HepG2 (cell line): ENCODE data around the gene CCDC142. TPM values are rescaled to one million over a fixed set of nuclear protein-coding genes. Genes with fewer than 3 reads are reported as not detected.

ENCODE experiments used
- DPF2 ChIP-seq: sonication (generic); formaldehyde crosslinking; IDR thresholded peaks from 2 replicates; pipeline ENCODE4 v1.4.0; 2020; ENCODE audit warnings: mild to moderate bottlenecking, low read depth, missing genetic modification reagents, borderline replicate concordance
- ESRRA ChIP-seq: sonication (generic); formaldehyde crosslinking; IDR thresholded peaks from 2 replicates; pipeline ENCODE4 v1.5.1; 2020; ENCODE audit warnings: mild to moderate bottlenecking, low read depth, missing genetic modification reagents
- GTF2F1 ChIP-seq: fragments of 150-350 bp; IDR thresholded peaks from 2 replicates; pipeline ENCODE4 v1.6.1; 2014; ENCODE audit warnings: low read length
- HNRNPLL ChIP-seq: fragments of 200-400 bp; formaldehyde crosslinking; IDR thresholded peaks from 2 replicates; pipeline ENCODE4 v1.6.1; 2017; ENCODE audit warnings: mild to moderate bottlenecking, low read depth, low read length; ENCODE audit not compliant: poor library complexity, severe bottlenecking
- RBAK ChIP-seq: sonication (generic); formaldehyde crosslinking; IDR thresholded peaks from 2 replicates; pipeline ENCODE4 v1.5.1; 2020; ENCODE audit warnings: mild to moderate bottlenecking, missing genetic modification reagents
- TAF15 ChIP-seq: fragments of 200-400 bp; formaldehyde crosslinking; IDR thresholded peaks from one replicate; pipeline ENCODE4 v1.6.1; 2018; ENCODE audit warnings: mild to moderate bottlenecking, low read depth, low read length; ENCODE audit not compliant: poor library complexity, severe bottlenecking
- ZBTB7B ChIP-seq: sonication (generic); formaldehyde crosslinking; IDR thresholded peaks from 2 replicates; pipeline ENCODE4 v1.4.0; 2020; ENCODE audit warnings: missing genetic modification reagents
- ZNF12 ChIP-seq: sonication (generic); formaldehyde crosslinking; IDR thresholded peaks from 2 replicates; pipeline ENCODE4 v1.5.0; 2020; ENCODE audit warnings: missing genetic modification reagents
- ZNF232 ChIP-seq: sonication (generic); formaldehyde crosslinking; IDR thresholded peaks from 2 replicates; pipeline ENCODE4 v1.4.0; 2020; ENCODE audit warnings: missing genetic modification reagents, borderline replicate concordance
- ZNF451 ChIP-seq: sonication (generic); formaldehyde crosslinking; IDR thresholded peaks from 2 replicates; pipeline ENCODE4 v1.5.0; 2020; ENCODE audit warnings: mild to moderate bottlenecking, missing genetic modification reagents
- ZNF530 ChIP-seq: sonication (generic); formaldehyde crosslinking; IDR thresholded peaks from 2 replicates; pipeline ENCODE4 v1.5.0; 2020; ENCODE audit warnings: low read depth, mild to moderate bottlenecking, missing genetic modification reagents
- ZNF567 ChIP-seq: sonication (generic); formaldehyde crosslinking; IDR thresholded peaks from 2 replicates; pipeline ENCODE4 v1.8.1; 2023; ENCODE audit warnings: mild to moderate bottlenecking, missing genetic modification reagents, borderline replicate concordance
- ZNF709 ChIP-seq: sonication (generic); formaldehyde crosslinking; IDR thresholded peaks from 2 replicates; pipeline ENCODE4 v1.5.0; 2020; ENCODE audit warnings: mild to moderate bottlenecking, missing genetic modification reagents
- ZNF747 ChIP-seq: sonication (generic); formaldehyde crosslinking; IDR thresholded peaks from 2 replicates; pipeline ENCODE4 v1.8.1; 2023; ENCODE audit warnings: missing genetic modification reagents, mild to moderate bottlenecking, borderline replicate concordance
- ZNF780A ChIP-seq: sonication (generic); formaldehyde crosslinking; IDR thresholded peaks from 2 replicates; pipeline ENCODE4 v1.8.0; 2022; ENCODE audit warnings: mild to moderate bottlenecking, missing genetic modification reagents, moderate library complexity
- polyA plus RNA-seq, 8 experiments: library from polyadenylated mRNA; depleted of rRNA in 3 of 8; stranded (reverse) in 7 of 8; unstranded in 1 of 8; fragments of >200 nt; fragmentation: Illumina TruSeq in 4 of 8; extraction: Trizol in 4 of 8; gene quantifications; 2 replicates each; pipeline versions ENCODE4 v1.2.1 to v1.2.3, GENCODE V29; 2011 to 2016; ENCODE audit warnings: low read depth in 4 of 8, missing spikeins in 1 of 8, mixed read lengths in 1 of 8; ENCODE audit not compliant: insufficient read depth in 1 of 8
- total RNA-seq, 5 experiments: library from RNA; depleted of rRNA; stranded (reverse); fragments of >200 nt; fragmentation: Illumina TruSeq; extraction: Trizol; gene quantifications; 2 replicates each; pipeline ENCODE4 v1.2.3, GENCODE V29; 2016; ENCODE audit warnings: low read depth in 1 of 5
- TF ChIP-seq, protein P1 (sequence below): IDR thresholded peaks from 2 replicates; pipeline ENCODE4 v1.4.0; 2020; ENCODE audit warnings: mild to moderate bottlenecking, missing genetic modification reagents
- TF ChIP-seq, protein P2 (sequence below): sonication (generic); formaldehyde crosslinking; IDR thresholded peaks from 2 replicates; pipeline ENCODE4 v1.8.0; 2022; ENCODE audit warnings: missing genetic modification reagents, mild to moderate bottlenecking, inconsistent platforms, borderline replicate concordance
- TF ChIP-seq, protein P3 (sequence below): sonication (generic); formaldehyde crosslinking; IDR thresholded peaks from 2 replicates; pipeline ENCODE4; 2020; ENCODE audit warnings: missing genetic modification reagents, mild to moderate bottlenecking, borderline replicate concordance
- TF ChIP-seq, protein P4 (sequence below): sonication (generic); formaldehyde crosslinking; conservative IDR thresholded peaks from 2 replicates; pipeline ENCODE4 v1.4.0; 2020; ENCODE audit warnings: missing genetic modification reagents

Gene CCDC142
- total and polyA plus RNA-seq, 2 of the 13 experiments (the other 11 are each of a cell fraction or from before 2014, with no cell fraction given), result 14.7 to 30.4 TPM

DNA sequence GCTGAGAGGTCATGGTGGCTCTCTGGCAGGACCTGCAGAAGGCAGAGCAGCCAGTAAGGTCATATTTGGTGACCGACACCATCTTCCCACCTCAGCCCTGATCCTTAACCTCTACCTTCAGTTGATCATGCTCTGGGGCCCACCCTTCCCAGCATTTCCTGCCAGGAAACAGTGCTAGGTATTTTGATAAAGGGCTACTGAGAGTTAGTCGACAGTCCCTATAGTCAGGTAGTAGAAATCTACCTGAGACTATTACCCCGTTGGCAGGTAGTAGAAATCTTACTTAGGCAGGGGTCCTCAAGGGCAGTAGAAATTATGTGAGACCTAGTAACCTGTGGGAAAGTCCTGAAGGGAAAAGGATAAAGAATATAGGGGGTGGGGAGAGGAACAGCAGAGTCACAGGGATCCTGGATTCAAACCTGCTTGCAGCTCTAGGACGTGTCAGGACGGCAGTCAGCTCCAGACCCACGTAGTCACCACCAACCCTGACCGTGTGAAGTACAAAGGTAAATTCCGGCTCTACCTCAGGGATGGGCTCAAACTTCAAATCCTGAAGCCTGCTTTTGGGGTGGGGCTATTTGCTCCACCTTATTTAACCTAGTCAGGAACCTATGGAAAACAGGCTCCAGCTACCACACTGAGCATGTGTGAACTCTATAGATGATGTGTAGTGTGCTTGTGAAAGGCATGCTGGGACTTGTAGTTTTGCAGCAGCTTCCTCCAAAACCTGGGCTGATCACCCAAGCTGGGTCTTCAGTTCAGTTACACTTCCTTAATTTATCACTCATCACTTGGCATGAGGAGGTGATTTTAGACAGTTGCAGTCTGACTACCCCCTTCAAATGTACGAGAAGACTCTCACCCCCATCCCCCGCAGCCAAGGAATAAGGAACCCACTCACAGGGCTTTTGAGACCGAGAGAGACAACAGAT lies 43.2 kb upstream of the CCDC142 start, which contains the start of gene DQX1 (continued):
- TF ChIP-seq RBAK (CRISPR knock-in tag) (no peak), ZNF780A (CRISPR knock-in tag) (no peak), ZNF747 (peak; percentile 70), HNRNPLL (no peak), ZNF451 (CRISPR knock-in tag) (no peak), TAF15 (no peak), ESRRA (peak; percentile 53; the same call in 1 of the 2 replicates), GTF2F1 (no peak), ZBTB7B (peak; percentile 64; the same call in 1 of the 2 replicates), ZNF567 (no peak), ZNF232 (CRISPR knock-in tag) (0 out of 2 replicates have a peak, but pooled peaks have one; percentile 65), DPF2 (no peak), ZNF530 (CRISPR knock-in tag) (no peak), ZNF709 (CRISPR knock-in tag) (no peak), ZNF12 (CRISPR knock-in tag) (no peak)
- TF ChIP-seq, protein P1, sequence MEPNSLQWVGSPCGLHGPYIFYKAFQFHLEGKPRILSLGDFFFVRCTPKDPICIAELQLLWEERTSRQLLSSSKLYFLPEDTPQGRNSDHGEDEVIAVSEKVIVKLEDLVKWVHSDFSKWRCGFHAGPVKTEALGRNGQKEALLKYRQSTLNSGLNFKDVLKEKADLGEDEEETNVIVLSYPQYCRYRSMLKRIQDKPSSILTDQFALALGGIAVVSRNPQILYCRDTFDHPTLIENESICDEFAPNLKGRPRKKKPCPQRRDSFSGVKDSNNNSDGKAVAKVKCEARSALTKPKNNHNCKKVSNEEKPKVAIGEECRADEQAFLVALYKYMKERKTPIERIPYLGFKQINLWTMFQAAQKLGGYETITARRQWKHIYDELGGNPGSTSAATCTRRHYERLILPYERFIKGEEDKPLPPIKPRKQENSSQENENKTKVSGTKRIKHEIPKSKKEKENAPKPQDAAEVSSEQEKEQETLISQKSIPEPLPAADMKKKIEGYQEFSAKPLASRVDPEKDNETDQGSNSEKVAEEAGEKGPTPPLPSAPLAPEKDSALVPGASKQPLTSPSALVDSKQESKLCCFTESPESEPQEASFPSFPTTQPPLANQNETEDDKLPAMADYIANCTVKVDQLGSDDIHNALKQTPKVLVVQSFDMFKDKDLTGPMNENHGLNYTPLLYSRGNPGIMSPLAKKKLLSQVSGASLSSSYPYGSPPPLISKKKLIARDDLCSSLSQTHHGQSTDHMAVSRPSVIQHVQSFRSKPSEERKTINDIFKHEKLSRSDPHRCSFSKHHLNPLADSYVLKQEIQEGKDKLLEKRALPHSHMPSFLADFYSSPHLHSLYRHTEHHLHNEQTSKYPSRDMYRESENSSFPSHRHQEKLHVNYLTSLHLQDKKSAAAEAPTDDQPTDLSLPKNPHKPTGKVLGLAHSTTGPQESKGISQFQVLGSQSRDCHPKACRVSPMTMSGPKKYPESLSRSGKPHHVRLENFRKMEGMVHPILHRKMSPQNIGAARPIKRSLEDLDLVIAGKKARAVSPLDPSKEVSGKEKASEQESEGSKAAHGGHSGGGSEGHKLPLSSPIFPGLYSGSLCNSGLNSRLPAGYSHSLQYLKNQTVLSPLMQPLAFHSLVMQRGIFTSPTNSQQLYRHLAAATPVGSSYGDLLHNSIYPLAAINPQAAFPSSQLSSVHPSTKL (CRISPR knock-in tag), result peak; percentile 69; the same call in 1 of the 2 replicates
- TF ChIP-seq, protein P2, sequence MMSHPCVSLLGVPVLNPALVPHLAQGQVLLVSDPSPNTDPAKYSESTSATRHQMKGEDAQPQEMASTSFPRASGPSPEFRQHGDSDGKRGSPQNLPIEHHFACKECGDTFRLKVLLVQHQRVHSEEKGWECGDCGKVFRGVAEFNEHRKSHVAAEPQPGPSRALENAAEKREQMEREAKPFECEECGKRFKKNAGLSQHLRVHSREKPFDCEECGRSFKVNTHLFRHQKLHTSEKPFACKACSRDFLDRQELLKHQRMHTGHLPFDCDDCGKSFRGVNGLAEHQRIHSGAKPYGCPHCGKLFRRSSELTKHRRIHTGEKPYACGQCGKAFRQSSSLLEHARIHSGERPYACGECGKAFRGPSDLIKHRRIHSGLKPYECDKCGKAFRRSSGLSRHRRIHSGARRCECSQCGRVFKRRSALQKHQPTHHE (CRISPR knock-in tag), result 0 out of 2 replicates have a peak, but pooled peaks have one; percentile 27
- TF ChIP-seq, protein P3, sequence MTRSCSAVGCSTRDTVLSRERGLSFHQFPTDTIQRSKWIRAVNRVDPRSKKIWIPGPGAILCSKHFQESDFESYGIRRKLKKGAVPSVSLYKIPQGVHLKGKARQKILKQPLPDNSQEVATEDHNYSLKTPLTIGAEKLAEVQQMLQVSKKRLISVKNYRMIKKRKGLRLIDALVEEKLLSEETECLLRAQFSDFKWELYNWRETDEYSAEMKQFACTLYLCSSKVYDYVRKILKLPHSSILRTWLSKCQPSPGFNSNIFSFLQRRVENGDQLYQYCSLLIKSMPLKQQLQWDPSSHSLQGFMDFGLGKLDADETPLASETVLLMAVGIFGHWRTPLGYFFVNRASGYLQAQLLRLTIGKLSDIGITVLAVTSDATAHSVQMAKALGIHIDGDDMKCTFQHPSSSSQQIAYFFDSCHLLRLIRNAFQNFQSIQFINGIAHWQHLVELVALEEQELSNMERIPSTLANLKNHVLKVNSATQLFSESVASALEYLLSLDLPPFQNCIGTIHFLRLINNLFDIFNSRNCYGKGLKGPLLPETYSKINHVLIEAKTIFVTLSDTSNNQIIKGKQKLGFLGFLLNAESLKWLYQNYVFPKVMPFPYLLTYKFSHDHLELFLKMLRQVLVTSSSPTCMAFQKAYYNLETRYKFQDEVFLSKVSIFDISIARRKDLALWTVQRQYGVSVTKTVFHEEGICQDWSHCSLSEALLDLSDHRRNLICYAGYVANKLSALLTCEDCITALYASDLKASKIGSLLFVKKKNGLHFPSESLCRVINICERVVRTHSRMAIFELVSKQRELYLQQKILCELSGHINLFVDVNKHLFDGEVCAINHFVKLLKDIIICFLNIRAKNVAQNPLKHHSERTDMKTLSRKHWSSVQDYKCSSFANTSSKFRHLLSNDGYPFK (CRISPR knock-in tag), result no peak
- TF ChIP-seq, protein P4, sequence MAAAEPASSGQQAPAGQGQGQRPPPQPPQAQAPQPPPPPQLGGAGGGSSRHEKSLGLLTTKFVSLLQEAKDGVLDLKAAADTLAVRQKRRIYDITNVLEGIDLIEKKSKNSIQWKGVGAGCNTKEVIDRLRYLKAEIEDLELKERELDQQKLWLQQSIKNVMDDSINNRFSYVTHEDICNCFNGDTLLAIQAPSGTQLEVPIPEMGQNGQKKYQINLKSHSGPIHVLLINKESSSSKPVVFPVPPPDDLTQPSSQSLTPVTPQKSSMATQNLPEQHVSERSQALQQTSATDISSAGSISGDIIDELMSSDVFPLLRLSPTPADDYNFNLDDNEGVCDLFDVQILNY (CRISPR knock-in tag), result no peak
